HG03521 (cell line): ENCODE results near the gene MRPL46.

Source experiments
- ATAC-seq: cut with Tn5 transposase; IDR thresholded peaks from one replicate; pipeline ENCODE4 v1.9.1; 2021; ENCODE audit warnings: mild to moderate bottlenecking, moderate library complexity; ENCODE audit not compliant: unreplicated experiment

The MRPL46 gene

DNA sequence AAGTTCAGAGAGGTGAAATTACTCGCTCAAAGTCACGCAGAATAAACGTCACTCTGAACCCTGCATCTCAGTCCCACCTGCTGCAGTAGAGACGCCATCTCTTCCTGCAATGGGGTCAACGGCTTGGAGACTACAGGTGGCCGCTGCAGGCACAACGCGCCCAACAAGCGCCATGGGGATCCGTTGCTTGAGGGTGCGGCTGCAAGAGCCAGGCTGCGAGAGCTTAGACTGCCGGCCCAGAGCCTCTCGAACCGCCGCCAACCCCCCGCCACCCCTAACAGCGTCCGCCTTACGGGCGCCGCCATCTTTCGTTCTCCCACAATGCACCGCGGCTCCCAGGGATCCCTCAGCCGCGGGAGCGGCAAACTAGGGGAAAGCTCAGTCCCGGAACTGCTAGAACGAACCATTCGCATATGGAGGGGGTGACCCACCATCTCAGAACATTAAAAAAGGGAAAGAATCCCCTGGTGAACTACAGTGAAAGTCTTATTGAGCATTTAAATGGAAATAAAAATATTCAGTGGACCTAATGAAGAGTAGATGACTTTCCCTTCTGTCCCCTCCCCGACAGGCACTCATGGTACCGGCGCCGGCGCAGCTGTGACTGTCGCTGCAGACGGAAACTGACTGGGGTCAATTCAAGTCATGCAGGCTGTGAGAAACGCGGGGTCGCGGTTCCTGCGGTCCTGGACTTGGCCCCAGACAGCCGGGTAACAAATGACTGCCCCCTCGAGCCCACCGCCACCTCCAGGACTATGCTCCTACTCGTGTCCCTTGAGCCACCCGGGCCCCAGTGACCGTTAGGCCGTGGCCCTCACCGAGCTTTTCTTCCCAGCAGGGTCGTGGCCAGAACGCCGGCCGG, at the start of gene MRPL46, which contains the start of gene MRPS11:
MRPL46 (minus strand) TSS at position 316 of the 862 bp plus-strand sequence; CDS start at position 305, 11 bp downstream.
MRPS11 (plus strand) TSS at position 636 of the 862 bp plus-strand sequence; CDS start at position 646, 10 bp downstream.
- peak; percentile 86 for ATAC-seq

DNA sequence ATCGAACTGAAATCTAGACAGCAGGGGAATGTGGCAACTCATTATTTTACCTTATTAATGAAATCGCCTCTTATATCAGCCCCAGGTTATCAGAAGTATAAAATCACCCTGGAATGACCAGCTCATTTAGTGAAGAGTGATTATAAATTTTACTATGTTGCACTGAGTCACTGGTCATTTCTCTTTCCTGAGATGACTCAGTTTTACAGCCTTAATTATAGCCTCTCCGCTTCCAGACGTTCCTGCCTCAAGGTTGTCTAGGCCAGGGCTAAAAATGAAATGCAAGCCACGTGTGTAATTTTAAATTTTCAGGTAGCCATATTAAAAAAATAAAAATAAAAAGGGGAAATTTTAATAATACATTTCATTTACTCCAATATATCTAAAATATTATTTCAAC, 46.0 kb upstream of the MRPL46 start:
- no peak for ATAC-seq

DNA sequence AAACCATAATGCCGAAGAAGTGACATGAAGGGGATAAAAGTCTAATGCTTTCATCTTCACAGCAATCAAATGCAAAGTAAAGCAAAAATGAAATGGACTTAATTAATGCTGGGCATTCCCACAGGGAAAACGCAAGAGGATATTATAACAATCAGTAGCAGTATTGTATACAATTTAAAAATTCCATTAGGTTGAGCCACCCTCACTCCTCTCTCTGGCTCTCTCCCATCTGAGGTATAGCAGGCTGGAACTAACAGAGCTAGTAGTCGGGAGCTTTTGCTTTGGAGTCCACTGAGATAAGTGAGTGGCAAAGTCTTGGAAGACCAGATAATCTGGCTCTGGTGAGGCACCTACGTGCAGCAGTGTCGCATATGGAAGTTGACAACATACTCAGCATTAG, 45.4 kb upstream of the MRPL46 start:
- no peak for ATAC-seq

DNA sequence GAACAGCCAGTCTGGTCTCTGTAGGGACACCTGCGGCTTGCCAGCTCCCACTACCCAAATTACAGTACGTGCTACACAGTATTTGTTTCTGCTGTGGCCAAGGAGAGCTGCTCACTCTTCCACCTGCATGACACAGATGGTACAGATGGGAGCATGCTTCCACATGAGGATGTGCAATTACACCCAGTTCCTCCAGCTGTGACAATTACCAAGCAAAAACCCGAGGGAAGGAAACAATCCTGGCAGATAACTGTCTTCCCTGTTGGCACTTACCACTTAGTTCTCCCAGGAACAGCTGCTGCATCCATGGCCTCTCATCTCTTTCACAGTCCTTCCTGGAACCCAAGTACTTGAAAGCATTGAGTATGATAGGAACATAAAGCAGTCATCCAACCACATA, 44.9 kb upstream of the MRPL46 start:
- no peak for ATAC-seq

DNA sequence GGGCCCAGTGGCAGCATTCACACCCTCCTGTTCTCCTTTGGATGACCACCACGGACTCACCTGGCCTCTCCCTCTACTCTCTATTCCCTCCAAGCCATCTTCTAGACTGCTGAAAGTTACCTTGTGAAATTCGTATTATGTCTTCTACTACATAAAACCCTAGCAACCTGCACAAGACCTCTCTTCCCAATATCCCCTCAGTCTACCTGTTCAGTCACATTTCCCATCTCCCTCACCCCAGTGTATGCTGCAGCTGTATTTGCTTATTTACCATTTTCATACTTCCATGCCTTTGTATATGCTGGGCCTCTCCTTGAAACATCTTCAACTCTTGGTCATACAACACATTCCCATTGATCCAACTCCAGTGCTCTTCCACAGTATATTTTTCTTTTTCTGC, 44.0 kb upstream of the MRPL46 start:
- no peak for ATAC-seq

DNA sequence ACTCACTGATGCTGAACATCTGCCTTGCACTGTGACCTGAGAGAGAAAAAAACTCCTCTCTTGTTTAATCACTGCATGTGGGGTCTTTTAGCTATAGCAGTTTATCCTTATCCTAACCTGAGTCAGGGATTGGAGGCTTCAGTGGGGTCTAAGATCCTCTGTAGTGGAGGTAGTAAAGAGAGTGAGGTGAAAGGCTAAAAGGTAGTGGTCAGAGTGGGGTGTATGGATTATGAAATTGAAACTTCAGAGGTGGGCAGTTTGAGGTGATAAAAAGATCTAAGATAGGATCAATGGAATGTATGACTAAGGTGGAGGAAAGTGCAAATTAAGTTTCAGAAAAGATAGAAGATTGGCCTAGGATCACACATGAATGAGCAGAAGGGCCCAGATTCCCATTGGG, 42.8 kb upstream of the MRPL46 start:
- ATAC-seq, result no peak

DNA sequence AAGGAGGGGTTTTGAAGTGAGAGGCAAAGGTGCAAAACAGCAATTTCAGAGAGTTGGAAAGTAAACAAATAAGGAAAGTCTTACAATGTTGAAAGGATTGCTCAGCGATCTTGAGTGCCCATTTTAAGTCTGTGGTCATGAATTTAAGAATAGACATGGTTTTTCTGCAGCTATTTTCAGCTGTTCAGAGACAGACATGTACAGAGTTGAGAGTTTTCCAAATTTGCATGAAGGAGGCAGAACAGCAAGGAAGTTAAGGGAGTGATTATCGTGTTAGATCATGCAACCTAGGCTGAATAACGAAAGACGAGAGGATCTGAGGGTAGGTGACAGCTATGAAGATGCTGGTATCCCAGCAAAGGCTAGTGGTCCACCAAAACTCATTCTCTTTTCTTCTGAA, 42.1 kb upstream of the MRPL46 start:
- ATAC-seq, result no peak

DNA sequence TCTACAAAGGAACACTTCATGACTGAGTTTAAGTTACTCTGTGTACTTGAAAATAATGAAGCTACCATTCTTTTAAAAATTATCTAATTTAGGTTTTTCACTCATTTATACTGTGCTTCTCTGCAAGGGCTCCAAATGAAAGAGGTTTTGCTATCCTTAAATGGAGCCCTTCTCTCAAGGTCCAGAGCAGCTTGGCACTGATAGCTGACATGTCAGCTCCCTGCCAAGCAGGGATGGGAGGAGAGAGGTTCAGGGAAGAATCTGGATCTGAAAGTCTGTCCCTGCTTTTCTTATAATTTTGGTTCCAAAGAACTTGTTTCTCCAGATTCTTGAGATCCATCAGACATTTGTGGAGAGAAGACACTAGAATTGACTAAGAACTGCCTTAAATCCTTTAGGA, 39.4 kb upstream of the MRPL46 start:
- ATAC-seq, result no peak

DNA sequence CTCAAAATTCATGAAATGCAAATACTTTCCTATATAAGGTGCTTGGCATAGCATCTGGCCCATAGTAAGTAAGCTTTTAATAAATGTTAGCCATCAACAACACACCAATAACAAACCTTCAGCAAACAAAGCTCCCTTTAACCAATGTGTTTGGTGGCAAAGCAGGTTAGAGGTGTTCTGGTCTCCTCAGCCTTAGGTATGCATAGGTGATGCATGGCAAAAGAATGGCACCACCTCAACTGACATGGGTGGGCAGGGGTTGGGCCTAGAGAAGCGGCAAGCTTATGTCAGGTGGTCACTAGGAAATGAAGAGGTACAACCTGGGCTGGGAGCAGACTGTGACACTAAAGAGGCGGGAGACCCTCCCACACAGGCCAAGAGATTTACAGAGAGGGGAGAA, 38.5 kb upstream of the MRPL46 start:
- no peak for ATAC-seq

DNA sequence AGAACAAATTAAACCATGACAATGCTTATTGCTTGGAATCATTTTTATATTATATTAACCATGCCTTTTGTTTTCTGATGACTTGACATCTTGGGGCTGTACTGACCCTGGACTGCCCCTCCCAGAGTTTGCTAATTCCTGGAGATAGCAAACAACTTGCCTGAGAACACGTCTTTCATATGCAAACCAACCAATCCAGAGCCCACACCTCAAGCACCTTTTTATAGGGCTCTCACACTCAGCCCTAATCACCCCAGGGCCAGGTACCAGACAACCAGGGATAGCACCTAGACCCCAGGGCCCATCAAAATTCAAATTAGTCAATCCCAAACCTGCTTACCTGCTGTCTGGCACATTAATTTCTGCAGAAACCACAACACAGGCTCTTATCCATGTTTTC, 37.3 kb upstream of the MRPL46 start:
- ATAC-seq, result no peak

DNA sequence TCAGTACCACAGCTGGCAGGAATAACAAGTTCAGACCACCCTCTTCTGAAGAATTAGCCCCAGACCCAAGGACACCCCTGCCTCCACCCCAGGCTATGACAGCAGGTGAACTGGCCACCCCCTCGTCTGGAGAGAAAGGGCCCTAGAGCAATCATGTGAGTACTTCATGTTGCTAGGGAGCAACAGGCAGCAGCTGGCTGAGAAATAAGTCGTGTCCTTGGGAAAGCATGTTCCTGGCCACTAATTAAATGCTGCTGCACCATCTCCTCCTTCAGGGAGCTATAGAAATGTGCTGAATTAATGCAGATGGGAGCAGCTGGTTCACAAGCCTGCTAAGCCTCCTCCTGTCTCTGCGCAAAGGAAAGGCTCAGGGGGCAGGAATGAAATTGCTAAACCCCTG, 31.8 kb upstream of the MRPL46 start:
- ATAC-seq, result no peak

DNA sequence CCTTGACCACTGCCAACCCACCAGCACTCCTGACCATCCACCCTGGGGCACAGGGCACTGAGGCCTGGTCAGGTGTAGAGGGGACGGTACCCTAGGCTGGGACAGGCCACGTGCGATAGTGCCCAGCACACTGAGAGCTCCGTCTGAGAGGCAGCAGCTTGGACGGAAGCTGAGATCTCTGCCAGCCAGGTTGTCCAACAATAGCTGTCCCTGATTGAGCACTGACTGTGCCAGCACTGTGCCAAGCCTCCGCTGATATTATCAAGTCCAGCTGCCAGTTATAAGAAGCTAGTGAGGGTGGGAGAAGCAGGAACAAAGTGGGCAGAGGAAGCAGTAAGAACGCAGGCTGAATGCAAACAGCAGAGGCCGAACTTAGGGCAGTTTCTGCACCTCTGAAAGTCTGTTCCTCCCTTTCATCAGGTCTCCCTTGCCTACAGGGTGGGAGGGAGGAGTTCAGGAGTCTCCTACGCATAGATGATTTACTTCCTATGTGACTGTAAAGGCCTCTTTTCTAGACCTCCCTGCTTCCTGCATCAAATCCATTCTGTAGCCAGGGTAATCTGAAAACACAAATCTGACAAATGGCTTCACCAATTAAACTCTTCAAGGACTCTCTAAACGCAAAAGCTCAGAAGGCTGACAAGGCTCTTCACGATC, 30.0 kb upstream of the MRPL46 start:
- ATAC-seq, result no peak

DNA sequence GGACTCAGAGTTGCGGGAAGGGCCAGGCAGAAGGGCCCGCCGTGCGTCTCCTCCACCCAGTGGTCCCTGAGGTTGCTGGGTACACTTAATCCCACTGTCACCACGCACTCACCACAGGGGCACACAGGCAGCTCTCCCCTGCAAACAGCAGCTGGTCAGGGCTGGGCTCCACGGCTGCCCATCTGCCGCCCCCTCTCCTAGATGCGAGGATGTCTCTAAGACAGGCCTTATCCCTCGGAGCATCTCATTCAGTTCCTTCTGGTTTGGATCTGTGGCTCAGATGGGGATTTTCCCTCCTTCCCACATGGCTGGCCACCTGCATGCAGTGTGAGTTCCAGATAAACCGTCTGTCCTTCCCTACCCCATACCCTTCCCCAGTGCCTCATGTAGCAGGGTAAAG, 26.7 kb upstream of the MRPL46 start:
- no peak for ATAC-seq

DNA sequence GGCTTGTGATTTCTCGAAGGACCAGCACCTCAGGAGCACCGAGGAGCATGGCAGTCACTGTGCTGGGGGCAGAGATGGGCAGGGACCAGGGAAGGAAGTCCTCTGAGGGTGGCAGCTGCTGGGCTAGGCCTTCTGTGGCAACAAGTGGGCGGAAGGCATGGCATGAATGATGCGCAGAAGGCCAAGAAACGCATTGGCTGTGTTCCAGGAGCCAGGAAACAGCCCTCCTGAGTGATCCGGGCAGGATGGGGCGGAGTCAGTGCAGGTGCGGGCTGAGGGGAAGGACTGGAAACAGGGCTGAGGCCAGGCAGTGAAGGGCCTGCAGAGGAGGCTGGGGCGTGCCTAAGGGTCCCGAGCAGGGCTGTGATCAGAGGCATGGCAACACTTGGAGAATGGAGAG, 24.0 kb upstream of the MRPL46 start:
- no peak for ATAC-seq

DNA sequence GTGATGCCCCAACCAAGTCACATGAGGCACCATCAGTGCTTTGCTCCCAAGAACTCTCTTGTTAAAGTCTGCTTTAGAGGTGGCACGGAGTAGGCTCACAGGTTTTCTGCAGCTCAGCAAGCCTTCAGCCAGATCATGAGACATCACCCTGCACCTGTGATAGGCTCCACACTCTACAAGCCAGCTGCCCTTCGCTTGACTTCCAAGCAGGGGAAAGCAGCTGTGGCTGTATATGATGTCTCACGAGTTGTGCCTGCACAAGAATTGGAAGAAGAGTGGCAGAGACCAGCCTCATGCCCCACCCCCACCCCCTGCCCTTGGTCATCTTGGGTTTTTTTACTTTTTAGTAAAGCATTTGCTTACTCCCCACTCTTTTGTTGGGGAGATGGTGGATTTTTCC, 22.8 kb upstream of the MRPL46 start:
- ATAC-seq, result no peak

DNA sequence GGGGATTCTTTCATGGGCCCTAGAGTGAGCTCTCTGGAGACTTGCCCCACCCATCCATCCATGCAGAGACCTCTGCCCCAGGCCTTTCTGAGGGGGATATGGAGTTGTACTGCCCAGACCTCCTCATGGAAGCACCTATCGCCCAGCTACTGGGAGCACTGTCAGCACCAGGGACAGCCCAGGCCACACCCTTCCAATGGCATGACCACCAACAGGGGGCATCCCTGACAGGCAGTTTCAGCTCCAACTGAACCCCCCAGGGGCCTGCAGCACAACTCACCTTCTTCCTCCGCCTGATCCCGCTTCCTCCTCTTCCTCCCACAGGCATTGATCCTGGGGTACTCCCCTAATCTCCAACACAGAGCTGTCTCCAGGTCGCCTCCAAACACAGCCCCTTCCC, 22.1 kb upstream of the MRPL46 start:
- no peak for ATAC-seq

DNA sequence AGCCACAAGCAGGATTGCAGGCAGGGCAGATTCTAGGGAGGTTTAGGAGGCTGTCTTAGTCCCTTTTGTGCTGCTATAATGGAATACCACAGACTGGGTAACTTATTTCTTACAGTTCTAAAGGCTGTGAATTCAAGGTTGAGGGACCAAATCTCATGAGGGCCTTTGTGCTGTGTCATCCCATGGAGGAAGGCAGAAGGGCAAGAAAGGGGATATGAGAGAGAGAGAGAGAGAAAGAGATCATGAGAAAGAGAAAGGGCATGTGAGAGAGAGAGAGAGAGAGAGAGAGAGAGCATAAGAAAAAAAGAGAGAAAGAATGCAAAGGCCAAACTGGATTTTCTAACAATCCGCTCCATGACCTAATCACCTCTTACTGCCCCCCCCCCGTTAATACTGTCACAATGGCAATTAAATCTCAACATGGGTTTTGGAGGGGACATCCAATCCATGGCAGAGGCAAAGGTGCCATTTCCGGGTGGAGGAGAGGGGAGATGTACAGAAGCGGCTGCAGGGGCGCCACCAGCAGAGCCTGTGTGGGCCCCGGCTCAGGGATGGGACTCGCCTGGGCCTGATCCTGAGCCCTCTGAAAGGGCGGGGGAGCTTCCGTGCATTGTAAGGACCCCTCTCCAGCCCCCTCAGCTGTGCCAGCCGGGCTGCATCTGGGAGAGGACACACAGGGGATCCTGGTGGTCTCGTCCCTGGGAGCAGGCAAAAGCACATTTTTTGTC, 20.8 kb upstream of the MRPL46 start:
- ATAC-seq, result no peak

DNA sequence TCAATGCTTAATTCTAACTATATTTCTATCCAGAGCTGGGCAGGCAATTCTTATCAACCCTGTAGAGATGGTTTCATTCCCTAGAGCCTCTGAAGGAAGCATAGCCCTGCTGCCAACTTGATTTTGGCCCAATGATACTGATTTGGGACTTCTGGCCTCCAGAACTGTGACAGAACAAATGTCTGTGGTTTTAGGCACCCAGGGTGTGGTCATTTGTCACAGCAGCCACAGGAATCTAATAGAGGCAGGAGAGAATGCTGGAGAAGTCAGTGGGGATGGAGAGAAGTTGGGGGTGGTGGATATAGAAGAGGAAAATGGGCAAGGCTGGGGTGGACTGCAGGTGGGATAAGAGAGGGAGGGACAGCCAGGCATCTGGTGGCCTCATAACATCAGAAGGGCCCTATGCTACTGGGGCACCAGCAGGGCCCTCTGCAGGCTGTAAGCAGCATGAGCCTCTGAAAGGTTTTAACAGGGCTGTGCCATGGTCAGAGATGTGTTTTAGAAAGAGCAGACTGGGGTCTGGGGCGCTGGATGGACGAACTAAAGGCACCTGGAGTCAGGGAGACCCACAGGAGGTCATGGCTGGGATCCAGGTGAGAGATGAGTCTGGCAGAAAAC, 20.1 kb upstream of the MRPL46 start:
- no peak for ATAC-seq

DNA sequence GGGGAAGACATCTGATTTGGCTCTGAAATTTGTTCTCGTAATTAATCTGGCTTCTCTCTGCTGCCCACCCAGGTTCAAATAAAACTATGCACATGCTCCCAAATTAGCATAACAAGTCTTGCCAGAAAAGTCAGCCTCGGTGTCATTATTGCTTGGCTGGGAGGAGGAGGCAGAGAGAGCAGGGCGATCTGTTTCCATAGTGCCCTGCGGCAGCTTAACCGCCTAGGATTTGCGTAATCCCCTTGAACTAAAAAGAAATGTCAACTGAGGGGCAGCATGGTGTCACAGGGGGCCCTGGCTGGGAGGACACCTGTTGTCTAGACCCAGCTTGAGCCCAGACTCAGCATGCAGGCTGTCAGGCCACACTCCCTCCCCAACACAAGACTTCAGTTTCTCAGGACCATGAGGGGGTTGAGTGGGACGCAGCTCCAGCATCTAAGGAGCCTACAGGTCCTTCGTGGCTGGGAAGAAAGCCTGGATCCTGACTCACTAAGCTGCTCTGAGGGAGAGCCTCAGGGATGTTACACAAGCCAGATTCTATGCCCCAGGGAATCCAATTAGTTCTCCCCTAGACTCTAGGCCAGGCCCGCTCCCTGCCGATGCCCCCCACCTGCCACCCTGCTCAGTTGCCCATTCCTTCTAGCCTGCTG, 17.6 kb upstream of the MRPL46 start:
- no peak for ATAC-seq

DNA sequence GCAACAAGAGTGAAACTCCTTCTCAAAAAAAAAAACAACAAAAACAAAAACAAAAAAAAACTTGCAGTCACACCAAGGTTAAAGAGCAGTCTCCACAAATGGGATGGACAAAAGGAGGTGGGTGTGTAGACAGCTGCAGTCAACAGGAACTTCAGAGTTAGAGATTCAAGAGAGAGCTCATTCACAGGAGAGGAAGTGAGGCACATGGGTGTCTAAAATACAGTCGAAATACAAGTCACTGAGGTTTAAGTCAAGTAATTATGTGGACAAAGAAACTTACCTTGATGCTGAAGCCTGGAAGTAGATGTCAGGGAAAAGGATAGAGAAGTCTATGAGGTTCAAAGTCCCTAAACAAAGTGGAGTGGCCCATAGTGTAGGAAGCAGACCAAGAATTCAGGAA, 15.1 kb upstream of the MRPL46 start:
- no peak for ATAC-seq

DNA sequence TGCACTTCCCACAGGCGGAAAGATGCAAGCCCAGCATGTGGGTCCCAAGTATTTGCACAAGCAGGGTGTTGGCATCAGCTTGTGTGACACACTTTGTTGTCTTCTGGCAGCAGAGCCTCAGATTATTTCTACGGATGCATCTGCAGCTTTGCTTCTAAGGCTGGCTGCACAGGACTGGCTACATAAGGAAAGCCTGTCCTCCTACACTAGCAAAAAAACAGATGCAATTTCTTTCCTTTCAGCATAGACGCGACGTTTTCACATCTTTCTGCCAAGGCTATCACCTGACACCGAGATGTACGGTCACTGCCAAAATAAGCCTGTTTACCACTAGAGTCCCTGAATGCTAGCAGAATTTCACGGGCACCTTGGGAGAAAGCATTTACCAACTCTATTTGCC, 13.8 kb upstream of the MRPL46 start:
- ATAC-seq, result no peak
